DOHH2 (cell line): ENCODE results near the gene BAHD1.
A peak's percentile ranks its signal among the peaks of the same experiment; 100 is the strongest.

Source experiments
- H3F3A ChIP-seq: fragments of 200-600 bp; sonication (generic), shearing (Covaris generic); 2 replicates; pipeline ENCODE4 v1.6.0; 2016; ENCODE audit warnings: antibody characterized with exemption, mild to moderate bottlenecking; ENCODE audit not compliant: control insufficient read depth, insufficient read depth
- H3K27ac ChIP-seq: fragments of 200-600 bp; sonication (generic); 2 replicates; pipeline ENCODE4 v1.5.1; 2014; ENCODE audit warnings: low read depth, mild to moderate bottlenecking, low read length, moderate library complexity
- H3K27me3 ChIP-seq: fragments of 200-600 bp; sonication (generic); 2 replicates; pipeline ENCODE4 v1.6.1; 2014; ENCODE audit warnings: mild to moderate bottlenecking, low read length, mixed read lengths; ENCODE audit not compliant: control insufficient read depth
- H3K36me3 ChIP-seq: fragments of 200-600 bp; sonication (generic); 2 replicates; pipeline ENCODE4 v1.6.1; 2014; ENCODE audit warnings: mild to moderate bottlenecking, low read length, moderate library complexity, mixed read lengths; ENCODE audit not compliant: control insufficient read depth
- H3K4me1 ChIP-seq: fragments of 200-600 bp; sonication (generic); 2 replicates; pipeline ENCODE4 v1.6.1; 2014; ENCODE audit warnings: mild to moderate bottlenecking, low read length, mixed read lengths; ENCODE audit not compliant: control insufficient read depth
- H3K4me2 ChIP-seq: fragments of 200-600 bp; sonication (generic); 2 replicates; pipeline ENCODE4 v1.6.0; 2014; ENCODE audit warnings: mild to moderate bottlenecking, low read length, moderate library complexity
- H3K4me3 ChIP-seq: fragments of 200-600 bp; sonication (generic); 2 replicates; pipeline ENCODE4 v1.5.1; 2014; ENCODE audit warnings: mild to moderate bottlenecking, low read length, mixed read lengths
- H3K79me2 ChIP-seq: fragments of 200-600 bp; sonication (generic); 2 replicates; pipeline ENCODE4 v1.6.1; 2014; ENCODE audit warnings: mild to moderate bottlenecking, low read length, mixed read lengths; ENCODE audit not compliant: control insufficient read depth
- H3K9me2 ChIP-seq: fragments of 200-600 bp; sonication (generic); replicated peaks from 2 replicates; pipeline ENCODE4 v1.6.1; 2014; ENCODE audit warnings: mild to moderate bottlenecking, low read length, mixed read lengths; ENCODE audit not compliant: control insufficient read depth
- H3K9me3 ChIP-seq: fragments of 200-600 bp; sonication (generic); 2 replicates; pipeline ENCODE4 v1.6.1; 2014; ENCODE audit warnings: antibody characterized with exemption, low read length, mixed read lengths; ENCODE audit not compliant: control insufficient read depth, insufficient read depth
- H4K20me1 ChIP-seq: fragments of 200-600 bp; sonication (generic); 2 replicates; pipeline ENCODE4 v1.6.0; 2014; ENCODE audit warnings: low read depth, mild to moderate bottlenecking, antibody characterized with exemption, low read length, moderate library complexity; ENCODE audit not compliant: control insufficient read depth, insufficient read depth
- EZH2phosphoT487 ChIP-seq: fragments of 200-600 bp; sonication (generic); IDR thresholded peaks from 2 replicates; pipeline ENCODE4 v1.6.1; 2017; ENCODE audit warnings: borderline replicate concordance, mild to moderate bottlenecking, antibody characterized with exemption, low read length, moderate library complexity, mixed read lengths
- TF ChIP-seq, protein P1 (sequence below): fragments of 200-600 bp; sonication (generic); IDR thresholded peaks from one replicate; pipeline ENCODE4 v1.5.1; 2014; ENCODE audit warnings: antibody characterized with exemption, mild to moderate bottlenecking, low read depth, low read length; ENCODE audit not compliant: poor library complexity, severe bottlenecking

Gene BAHD1

DNA sequence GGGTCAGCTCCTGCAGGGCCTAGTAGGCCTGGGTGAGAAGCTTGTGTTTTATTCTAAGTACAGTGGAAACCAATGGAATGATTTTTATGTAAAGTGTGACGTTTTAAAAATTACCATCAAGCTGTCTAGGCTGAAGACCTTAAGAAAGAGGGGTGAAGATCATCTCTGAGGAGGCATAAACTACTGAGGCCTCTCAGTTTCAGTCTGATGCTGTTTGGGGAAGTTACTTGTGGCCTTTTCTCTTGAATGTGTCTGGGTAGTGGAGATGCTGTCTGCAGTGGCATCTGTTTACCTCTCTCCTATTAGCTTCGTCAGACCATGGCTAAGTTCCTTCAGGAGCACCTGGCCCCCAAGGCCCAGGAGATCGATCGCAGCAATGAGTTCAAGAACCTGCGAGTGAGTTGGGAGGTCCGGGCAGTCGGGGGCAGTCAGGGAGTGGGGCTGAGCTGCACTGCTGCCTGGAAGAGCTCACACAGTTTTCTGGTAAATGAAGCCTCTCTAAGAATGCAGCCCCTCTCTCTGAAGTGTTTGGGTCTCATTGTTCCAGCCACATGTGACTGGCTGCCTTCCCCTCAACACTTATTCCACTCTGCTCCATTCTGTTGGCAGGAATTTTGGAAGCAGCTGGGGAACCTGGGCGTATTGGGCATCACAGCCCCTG is 33.3 kb upstream of the BAHD1 start:
- Histone ChIP-seq H3F3A (no peaks in the 10 kb centered on the region), H3K36me3 (peaks cover 22% of the 10 kb centered on the region), H3K4me1 (peaks cover 28% of the 10 kb centered on the region), H3K4me3 (peak overlapping the region; percentile 9; the same call in 1 of the 2 replicates), H3K79me2 (peaks cover 9% of the 10 kb centered on the region), H3K27ac (no peak overlapping the region), H3K9me3 (no peaks in the 10 kb centered on the region), H3K27me3 (no peaks in the 10 kb centered on the region), H3K9me2 (no peaks in the 10 kb centered on the region), H4K20me1 (no peaks in the 10 kb centered on the region), H3K4me2 (peak overlapping the region; percentile 82)
- TF ChIP-seq, protein P1, sequence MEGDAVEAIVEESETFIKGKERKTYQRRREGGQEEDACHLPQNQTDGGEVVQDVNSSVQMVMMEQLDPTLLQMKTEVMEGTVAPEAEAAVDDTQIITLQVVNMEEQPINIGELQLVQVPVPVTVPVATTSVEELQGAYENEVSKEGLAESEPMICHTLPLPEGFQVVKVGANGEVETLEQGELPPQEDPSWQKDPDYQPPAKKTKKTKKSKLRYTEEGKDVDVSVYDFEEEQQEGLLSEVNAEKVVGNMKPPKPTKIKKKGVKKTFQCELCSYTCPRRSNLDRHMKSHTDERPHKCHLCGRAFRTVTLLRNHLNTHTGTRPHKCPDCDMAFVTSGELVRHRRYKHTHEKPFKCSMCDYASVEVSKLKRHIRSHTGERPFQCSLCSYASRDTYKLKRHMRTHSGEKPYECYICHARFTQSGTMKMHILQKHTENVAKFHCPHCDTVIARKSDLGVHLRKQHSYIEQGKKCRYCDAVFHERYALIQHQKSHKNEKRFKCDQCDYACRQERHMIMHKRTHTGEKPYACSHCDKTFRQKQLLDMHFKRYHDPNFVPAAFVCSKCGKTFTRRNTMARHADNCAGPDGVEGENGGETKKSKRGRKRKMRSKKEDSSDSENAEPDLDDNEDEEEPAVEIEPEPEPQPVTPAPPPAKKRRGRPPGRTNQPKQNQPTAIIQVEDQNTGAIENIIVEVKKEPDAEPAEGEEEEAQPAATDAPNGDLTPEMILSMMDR, result no peak
- no peak for TF ChIP-seq EZH2phosphoT487

DNA sequence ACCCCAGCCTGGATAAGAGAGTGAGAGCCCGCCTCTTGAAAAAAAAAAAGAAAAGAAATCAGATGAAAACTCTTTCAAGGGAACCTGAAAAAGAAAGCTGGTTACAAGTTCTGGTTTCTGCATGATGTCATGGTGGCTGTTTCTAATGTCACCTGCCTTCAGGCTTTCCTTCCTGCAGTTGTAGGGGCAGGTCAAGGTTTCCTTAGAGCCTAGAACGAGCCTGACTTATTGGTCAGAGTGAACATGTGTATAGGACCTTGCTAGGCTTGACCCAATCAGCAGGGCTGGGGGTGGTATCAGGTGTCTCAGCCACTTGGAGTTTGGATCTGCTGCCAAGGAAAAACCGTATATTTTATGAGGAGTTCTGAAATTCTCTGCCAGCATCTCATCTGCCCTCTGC is 31.4 kb upstream of the BAHD1 start:
- H4K20me1 ChIP-seq, result no peaks in the 10 kb centered on the region
- H3K36me3 ChIP-seq, result peaks cover 28% of the 10 kb centered on the region
- no peak overlapping the region for H3K4me2 ChIP-seq

DNA sequence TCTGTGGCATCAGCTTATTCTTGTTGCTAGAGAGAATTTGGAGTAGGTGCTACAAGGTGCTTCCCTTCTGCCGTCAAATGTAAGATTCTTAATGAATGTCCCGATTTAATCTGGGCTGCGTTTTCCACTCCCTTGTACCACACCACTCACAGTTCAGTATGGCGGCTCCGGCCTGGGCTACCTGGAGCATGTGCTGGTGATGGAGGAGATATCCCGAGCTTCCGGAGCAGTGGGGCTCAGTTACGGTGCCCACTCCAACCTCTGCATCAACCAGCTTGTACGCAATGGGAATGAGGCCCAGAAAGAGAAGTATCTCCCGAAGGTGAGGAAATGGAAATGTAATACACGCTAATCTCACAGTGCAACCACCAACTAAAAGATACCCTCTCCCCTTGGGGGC is 30.3 kb upstream of the BAHD1 start:
- Histone ChIP-seq H3K27me3 (no peaks in the 10 kb centered on the region), H3K36me3 (peaks cover 28% of the 10 kb centered on the region), H3K4me2 (no peak overlapping the region), H3K4me3 (no peak overlapping the region), H3K9me2 (no peaks in the 10 kb centered on the region), H4K20me1 (no peaks in the 10 kb centered on the region), H3K4me1 (peaks cover 20% of the 10 kb centered on the region), H3K9me3 (no peaks in the 10 kb centered on the region), H3K79me2 (peaks cover 9% of the 10 kb centered on the region), H3K27ac (no peak overlapping the region), H3F3A (no peaks in the 10 kb centered on the region)
- no peak for TF ChIP-seq EZH2phosphoT487
- TF ChIP-seq, protein P1, result no peak

More for the DNA sequence above, 31.4 kb upstream of the BAHD1 start:
- Histone ChIP-seq H3K4me1 (peaks cover 28% of the 10 kb centered on the region), H3K79me2 (peaks cover 9% of the 10 kb centered on the region), H3K9me2 (no peaks in the 10 kb centered on the region), H3K27ac (no peak overlapping the region), H3K4me3 (no peak overlapping the region), H3K27me3 (no peaks in the 10 kb centered on the region), H3K9me3 (no peaks in the 10 kb centered on the region), H3F3A (no peaks in the 10 kb centered on the region)
- TF ChIP-seq, protein P1, result no peak
- no peak for TF ChIP-seq EZH2phosphoT487
